ENCODE data around the gene UVRAG. TPM values are rescaled to one million over a fixed set of nuclear protein-coding genes. Genes with fewer than 3 reads are reported as not detected.

The UVRAG gene
- total RNA-seq, 1 donor from 2014 or later: 14.7 TPM

DNA sequence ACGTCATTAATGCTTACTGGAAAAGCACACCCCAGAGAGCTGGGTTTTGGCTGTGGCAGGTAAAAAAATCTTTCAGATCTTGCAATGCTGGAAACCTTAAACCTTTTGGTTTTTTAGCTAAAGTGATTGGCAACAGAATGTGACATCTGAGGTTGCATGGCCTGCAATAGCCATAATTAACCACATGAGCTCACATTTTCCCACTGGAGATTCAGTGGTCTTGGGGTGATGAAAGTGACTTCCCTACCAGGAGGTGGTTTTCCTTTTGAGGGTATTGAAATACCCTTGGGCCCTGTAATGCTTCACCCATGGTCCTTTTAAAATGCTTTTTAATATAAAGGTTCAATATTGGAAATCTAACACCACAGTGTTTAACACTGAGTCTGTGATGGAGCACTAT lies 198.5 kb downstream of the UVRAG start:
- ATAC-seq (ENCODE audit: poor library complexity): no peak
- no peak for DNase-seq
- intact Hi-C loops (cut with DNase I): no loop called here

DNA sequence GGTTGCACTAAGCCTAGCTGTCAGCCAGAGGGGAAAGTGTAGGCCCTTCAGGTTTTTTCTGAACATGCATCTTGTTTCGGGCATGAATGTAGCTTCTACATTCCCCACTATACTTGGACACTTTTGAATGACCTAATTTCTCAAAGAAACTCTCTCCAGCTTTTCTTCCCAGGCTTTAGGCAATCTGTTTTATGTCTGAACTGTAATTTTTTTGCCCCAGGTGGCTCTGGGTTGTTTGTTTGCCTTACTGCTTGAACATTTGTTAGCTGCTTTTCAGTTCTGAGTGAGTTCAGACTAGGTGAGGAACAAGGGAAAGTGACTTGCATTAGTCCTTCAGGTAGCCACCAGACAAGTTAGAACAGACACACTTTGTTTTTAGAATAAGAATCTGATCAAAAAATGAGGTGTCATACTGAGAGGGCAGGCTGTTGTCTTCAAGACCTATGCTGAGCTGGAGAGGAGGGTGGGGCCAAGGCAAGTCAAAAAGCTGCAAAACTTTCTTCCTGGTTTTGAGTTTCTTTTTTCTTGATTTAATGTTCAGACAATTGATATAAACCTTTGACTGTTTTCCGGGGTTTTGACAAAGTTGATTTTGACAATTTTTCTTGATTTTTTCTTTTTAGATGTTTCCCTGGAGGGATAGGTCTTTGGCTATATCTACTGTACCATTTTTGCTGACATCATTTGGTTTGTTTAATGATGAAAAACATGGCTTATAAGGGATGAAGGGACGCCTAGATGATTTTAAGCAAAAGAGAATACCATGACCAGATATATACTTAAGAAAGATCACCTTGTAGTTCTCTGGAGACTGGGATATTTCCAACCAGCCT lies 208.4 kb downstream of the UVRAG start:
- DNase-seq (no peak), ATAC-seq (ENCODE audit: poor library complexity) (no peak)
- intact Hi-C loops (cut with DNase I): no loop called here

DNA sequence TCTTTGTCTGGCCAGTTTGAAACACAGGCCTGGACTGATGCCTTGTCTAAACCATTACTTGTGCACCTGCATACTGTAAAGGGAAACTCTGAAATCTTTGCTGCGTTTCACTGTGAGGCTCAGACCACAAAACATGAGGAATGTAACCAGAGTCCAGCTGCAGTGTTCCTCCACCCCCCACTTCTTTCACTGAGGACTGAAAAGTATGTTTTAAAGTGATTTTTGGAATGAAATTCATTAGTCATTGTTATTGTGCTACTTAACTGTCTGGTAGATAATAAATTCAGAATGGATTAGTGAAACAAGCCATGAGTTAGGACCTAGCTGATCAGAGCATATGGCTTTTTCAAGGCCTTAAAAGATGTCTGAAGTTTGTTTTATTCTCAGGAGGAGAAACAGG lies 210.1 kb downstream of the UVRAG start:
- DNase-seq (no peak), ATAC-seq (ENCODE audit: poor library complexity) (no peak)
- intact Hi-C loops (cut with DNase I): no loop called here

DNA sequence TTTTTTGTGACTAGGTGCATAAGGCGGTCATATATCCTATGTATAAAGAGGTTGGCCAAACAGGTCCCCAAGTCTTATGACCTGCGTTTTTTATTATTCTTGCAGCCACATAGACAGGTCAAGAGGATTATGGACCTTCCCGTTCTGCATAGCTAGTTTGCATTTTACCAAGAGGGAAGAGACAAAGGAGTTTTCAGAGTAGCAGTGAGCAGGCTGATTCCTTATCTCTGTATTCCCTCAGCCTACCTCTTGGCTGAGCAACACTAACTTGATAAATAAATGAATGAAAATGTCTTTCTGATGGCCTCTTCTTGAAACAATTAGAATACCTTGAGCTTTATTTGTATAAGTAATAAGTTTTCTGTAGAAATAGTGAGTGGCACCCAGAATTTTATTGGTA lies 210.8 kb downstream of the UVRAG start:
- intact Hi-C loops (cut with DNase I): no loop called here
- no peak for DNase-seq
- no peak for ATAC-seq (ENCODE audit: poor library complexity)

DNA sequence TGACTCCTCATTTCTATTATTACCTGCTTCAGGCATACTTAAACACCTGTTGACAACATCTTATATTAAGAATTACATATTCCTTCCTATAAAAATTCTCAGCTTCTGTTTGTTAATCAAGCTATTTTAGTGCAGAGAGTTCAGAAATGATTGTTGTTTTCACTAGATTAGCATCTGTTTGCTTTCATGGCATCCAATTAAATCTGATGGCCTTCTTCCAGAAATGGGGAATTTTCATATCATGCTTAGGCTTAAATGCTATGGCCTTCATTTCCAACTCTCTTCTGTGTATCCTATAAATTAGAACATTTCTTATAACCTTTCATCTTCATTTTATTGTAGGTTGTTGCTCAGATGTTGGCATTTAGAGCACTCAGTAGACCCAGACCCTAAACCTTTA lies 211.3 kb downstream of the UVRAG start:
- ATAC-seq (ENCODE audit: poor library complexity): no peak
- no peak for DNase-seq
- intact Hi-C loops (cut with DNase I): no loop called here

DNA sequence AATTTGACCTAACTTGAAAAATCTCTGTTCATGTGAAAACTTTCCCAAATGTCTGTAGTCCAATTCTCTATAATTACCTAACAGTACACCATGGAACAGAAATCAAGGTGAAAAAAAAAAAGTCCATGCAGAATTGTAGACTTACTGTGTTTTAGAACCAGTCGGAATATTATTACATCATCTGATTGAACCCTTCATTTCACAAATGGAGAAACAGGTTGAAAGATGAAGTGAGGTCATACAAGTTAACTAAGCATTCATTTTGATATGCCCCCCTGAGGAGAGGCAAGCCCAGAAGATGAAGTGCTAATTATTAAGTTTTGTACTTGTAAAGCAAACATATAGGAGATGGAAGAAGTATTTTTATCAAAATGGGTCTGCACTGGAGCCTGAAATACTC lies 211.9 kb downstream of the UVRAG start:
- ATAC-seq (ENCODE audit: poor library complexity) (no peak), DNase-seq (no peak)
- intact Hi-C loops (cut with DNase I): no loop called here

DNA sequence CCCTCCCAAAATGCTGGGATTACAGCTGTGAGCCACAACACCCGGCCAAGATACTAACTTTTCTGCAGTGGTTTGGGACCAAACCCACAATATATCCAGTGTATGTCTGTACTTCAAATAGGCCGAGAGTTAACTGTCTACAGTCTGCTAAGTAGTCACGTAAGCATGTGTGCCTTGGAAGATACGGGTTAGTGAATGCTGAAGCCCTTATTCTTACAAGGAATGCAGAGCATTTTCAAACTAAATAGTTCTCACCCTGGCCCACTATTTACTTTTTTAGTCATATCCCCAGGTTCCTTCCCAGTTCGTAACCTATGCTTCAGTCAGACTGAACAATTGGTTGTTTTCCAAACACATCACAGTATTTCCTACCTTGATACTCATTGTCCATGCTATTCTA lies 215.3 kb downstream of the UVRAG start:
- intact Hi-C loops (cut with DNase I): no loop called here
- DNase-seq (no peak), ATAC-seq (ENCODE audit: poor library complexity) (no peak)

DNA sequence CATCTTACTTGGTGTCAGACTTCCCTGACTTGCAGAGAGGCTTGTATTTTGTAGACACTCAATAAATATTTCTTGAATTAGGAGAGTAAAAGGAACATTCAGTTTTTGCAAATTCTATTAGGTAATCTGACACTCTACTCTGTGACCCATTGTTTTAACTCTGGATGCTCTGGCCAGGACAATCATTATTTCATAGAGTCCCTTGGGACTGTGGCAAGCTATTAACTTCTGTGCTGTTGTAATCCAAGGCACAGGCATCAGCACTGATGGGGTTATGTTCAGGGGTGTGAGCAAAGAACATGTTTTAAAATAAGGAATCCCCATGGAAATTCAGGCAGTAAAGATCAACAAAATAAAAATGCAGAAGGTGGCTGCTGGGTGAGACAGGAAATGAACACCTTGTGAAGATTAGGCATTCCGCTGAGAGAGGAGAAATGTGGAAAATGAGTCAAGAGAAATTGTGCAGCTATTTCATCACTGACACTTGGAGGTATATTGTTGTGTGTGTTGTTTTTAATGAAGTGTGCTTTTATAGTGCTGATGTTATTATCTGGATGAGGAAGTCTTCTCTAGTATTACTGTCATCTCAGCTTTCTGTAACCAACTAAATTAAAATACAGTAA lies 216.1 kb downstream of the UVRAG start:
- ATAC-seq (ENCODE audit: poor library complexity): peak; percentile 29
- no peak for DNase-seq
- intact Hi-C loops (cut with DNase I): no loop called here

DNA sequence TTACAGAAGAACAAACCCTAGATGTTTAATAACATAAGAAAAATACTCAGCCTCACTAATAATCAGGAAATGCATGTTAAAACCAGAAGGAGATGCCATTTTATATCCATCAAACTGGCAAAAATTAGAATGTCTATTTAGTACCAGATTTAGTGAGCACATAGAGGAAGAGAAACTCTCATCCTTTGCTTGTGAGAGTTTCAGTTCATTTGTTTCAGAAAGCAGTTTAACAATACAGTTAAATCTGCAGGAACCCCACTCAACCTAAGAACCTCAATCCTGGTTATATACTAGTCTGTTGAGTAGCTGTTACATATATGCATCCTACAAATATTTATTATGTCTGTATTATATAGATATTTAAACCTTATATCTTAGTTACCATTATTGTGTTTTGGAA lies 218.7 kb downstream of the UVRAG start:
- DNase-seq (no peak), ATAC-seq (ENCODE audit: poor library complexity) (no peak)
- intact Hi-C loops (cut with DNase I): no loop called here

DNA sequence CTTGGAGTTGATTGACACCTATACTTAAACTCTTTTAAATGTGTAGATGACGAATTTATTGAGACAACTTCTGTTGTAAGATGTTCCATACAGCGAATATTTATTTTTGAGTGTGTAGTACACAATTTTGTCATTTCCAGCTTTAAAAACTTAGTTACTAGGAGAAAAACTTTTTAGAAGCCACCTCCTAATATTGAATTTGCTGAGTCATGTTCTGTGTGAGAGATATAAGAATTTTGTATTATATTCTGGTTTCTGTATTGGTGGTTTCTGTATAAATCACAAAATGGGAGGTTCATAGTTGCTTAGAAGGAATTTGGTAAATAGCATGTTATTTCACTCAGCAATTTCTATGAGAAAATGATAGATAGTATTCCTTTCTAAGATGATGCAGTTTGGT lies 220.0 kb downstream of the UVRAG start:
- ATAC-seq (ENCODE audit: poor library complexity): no peak
- intact Hi-C loops (cut with DNase I): no loop called here
- DNase-seq: no peak

DNA sequence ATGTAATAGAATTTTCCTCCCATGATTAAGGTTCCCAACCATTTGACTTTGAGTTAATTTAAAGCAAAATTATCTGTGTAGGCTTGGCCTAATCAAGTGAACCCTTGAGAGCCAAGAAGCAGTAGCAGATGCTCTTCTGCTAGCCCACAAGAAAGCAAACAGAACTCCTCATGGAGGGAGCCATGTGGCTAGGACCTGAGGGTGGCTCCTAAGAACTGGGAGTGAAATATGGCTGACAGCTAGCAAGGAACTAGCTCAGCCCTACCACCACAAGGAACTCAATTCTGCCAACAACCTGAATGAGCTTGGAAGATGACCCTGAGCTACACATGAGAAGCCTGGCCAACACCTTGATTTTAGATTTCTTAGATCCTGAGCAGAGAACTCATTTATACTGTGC lies 223.6 kb downstream of the UVRAG start:
- intact Hi-C loops (cut with DNase I): no loop called here
- ATAC-seq (ENCODE audit: poor library complexity) (no peak), DNase-seq (no peak)

DNA sequence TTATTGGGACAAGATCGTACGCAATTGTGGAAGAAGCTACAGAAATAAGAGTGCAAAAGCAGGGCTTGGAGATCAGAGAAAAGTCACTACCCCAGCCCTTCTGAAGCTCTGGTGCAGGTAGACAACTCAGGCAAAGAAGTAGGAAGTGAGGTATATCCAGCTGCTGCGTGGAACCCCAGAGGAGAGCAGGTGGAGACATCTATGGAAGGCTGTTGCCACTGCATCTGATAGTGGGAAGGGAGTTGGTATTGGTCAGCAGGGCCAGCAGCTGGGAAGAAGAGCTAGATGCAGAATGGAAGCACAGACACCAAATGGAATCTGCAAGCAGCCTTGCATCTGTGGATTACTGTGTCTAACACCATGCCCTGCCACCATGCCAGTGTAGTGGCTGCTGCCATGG lies 226.2 kb downstream of the UVRAG start:
- DNase-seq (no peak), ATAC-seq (ENCODE audit: poor library complexity) (no peak)
- intact Hi-C loops (cut with DNase I): no loop called here

DNA sequence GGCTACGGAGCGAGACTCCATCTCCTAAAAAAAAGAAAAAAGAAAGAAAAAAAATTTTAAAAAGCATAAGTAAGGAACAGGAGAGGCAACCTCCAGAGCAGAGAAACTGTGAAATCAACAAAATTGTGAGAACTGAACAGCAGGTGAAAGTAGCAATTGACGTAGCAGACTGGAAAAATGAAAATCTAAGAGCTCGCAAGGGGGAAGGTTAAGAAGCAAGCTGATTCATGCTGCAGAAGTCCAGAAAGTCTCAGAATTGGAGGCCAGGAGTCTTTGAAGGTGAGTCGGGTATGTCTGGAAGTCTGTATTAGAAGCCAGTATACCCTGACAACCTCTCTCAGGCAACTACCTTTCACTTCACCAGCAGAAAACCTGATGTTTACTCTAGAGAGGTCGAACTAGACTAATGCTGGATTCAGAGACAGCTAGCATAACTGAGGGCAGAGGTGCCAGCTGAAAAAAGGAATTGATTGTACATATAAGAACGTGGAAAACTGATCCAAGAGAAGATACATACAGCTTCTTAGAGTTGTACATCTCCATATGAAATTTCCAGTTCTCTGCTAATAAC lies 229.8 kb downstream of the UVRAG start:
- no peak for DNase-seq
- no peak for ATAC-seq (ENCODE audit: poor library complexity)
- intact Hi-C loops (cut with DNase I): no loop called here

DNA sequence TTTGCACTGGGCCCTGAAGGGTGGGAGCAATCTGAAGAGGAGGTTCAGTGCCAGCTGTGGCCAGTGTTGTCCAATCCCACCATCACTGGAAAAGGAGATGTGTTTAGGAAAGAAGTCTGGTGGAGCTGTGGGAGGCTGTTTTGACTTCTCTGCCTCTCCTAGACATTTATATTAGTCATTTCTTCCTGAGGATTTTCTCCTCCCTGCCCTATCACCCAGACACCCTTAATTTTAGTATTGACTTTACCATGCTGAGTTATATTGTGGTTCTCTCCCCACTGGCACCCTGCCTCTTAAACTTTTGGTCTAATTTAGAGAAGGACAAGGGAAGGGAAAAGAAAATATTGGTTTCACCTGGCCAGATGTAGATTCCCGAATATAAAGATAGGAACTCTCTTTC lies 232.2 kb downstream of the UVRAG start:
- ATAC-seq (ENCODE audit: poor library complexity) (no peak), DNase-seq (no peak)
- intact Hi-C loops (cut with DNase I): no loop called here

DNA sequence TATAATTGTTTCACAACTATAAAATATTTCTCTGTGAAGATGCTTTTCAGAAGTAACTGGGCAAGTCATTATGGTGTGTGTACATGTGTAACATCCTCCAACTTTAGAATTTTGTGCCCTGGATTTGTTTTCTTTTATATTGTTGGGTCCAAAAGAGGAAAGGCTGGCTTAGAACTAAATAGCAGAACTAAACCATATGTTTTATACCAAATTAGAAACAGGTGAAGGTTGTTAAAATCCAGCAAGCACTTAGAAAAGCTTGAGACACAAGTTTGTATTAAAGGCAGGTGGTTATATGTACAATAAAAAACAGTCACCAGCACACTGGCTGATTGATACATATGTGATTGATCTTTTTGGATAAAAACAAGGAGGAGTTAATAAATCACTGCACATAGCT lies 232.8 kb downstream of the UVRAG start:
- no peak for ATAC-seq (ENCODE audit: poor library complexity)
- DNase-seq: no peak
- intact Hi-C loops (cut with DNase I): no loop called here

DNA sequence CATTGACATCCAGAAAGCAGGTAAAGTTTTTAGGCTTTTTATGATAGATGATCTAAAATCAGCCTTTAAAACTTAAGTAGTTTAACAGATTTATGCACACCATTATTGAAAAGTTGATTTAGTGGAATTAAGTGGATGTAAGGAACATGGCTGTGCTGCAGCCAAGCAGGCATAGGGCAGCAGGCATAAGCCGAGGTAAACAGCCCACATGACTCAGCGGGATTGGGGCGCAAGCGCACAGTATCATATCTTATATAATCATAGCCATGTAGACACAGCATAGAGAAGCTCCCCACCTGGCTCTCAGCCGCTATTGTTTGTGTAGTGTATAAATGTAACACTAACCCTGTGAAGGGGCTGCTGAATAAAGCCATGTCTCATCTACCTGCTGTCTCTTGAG lies 233.8 kb downstream of the UVRAG start:
- ATAC-seq (ENCODE audit: poor library complexity) (no peak), DNase-seq (no peak)
- intact Hi-C loops (cut with DNase I): no loop called here

DNA sequence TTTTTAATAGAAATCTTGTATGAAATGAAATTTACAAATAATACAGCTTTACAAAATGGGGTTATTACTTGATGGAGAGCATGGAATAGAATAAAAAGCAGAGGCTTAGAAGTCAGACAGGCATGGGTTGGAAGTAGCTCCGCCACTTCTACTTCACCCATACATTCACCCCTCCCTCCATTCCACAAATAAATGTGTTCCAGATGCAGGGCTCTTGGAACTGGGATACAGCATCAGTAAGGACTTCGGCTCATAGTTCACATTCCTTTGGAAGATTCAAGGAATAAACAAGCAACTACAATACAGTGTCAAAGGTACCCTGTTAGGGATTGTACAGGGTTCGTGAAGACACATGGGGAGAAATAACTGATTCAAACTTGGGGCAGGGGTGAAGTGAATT lies 234.5 kb downstream of the UVRAG start:
- ATAC-seq (ENCODE audit: poor library complexity) (no peak), DNase-seq (no peak)
- intact Hi-C loops (cut with DNase I): no loop called here

DNA sequence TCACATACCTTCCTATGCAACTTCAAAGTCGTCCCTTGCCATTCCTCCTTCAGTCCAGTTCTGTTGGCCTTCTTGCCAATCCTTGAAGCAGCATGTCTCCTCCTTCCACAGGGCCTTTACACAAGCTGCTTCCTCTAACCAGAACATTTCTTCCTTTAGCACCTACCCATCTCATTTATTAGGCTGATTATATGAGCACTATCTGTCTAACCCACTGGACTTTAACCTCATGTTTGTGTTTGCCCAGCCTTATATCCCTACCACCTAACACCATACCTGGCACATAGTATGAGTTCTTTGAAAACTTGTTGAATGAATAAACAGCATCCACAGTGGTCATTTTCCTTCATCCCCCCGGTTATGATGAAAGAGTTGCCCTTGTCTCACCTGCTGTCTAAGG lies 236.9 kb downstream of the UVRAG start:
- ATAC-seq (ENCODE audit: poor library complexity) (no peak), DNase-seq (no peak)
- intact Hi-C loops (cut with DNase I): no loop called here

DNA sequence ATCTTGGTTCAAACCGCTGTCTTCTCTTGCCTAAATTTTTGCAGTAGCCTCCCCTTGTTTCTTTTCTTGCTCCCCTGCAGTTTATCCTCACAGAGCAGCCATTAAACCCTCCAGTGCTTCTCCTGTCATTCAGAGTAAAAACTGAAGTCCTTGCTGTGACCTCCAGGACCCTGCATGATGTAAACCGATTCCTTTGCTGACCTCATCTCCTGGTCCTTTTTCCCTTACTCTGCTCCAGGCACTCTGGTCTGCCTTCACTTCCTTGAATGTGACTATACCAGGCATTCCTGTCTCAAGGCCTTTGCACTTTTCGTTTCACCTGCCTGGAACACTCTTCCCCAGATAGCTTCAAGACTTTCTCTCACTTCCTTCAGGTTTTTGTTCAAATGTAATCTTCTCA lies 239.3 kb downstream of the UVRAG start:
- intact Hi-C loops (cut with DNase I): no loop called here

DNA sequence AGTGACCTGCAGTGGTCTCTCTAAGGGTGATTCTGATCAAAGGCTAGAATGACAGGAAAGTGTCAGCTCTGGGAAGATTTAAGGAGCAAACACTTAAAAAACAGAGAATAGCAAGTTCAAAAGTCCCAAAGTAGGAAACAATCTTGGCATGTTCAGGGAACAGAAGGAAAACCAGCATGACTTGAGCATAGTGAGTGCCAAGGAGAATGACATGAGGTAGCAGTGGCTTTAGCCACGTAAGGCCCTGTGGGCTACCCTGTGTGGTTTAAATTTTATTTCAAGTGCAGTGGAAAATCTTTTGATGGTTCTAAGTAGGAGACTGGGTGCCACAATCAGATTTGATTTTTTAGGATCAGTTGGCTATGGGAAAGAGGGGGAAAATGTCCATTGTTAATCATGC lies 241.9 kb downstream of the UVRAG start:
- DNase-seq (no peak), ATAC-seq (ENCODE audit: poor library complexity) (no peak)
- intact Hi-C loops (cut with DNase I): no loop called here

More for the DNA sequence above, 239.3 kb downstream of the UVRAG start:
- ATAC-seq (ENCODE audit: poor library complexity) (no peak), DNase-seq (no peak)
